ENCODE results near the gene NCAPH2. TPM values are rescaled to one million over a fixed set of nuclear protein-coding genes. Genes with fewer than 3 reads are reported as not detected.

NCAPH2 gene
- polyA plus RNA-seq, 3 donors, result 12.5 to 23.6 (median 18.1) TPM

DNA sequence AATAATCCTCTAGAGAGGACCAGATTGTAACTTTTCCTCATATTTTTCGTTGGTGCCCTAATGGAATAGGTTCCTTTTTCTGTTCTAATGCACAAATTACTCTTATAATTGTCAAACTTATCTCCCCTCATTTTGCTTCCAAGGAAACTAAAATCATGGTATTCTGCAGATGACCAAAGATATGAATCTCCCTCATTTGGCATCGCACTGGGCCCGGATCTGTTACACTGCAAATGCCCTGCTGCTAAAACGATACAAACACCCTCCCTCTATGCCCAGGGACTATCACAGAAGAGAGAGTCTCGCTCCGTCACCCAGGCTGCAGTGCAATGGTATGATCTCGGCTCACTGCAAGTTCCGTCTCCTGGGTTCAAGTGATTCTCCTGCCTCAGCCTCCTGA is 45.3 kb downstream of the NCAPH2 start:
- no peaks in the 10 kb centered on the region for H3K9me3 ChIP-seq (replicated peaks in 1 of 2; ENCODE audit: control insufficient read depth in 1 of 2, insufficient read depth in 1 of 2, low read length in 2 of 2)

GRCh38 chr22:50556703-50557102 is 48.7 kb downstream of the NCAPH2 start:
- H3K4me2 ChIP-seq (replicated peaks; ENCODE audit: extremely low read depth, low read length, poor library complexity, severe bottlenecking), result no peak overlapping the region
- no peaks in the 10 kb centered on the region for H3K27me3 ChIP-seq (ENCODE audit: control insufficient read depth in 2 of 2, insufficient read depth in 2 of 2, low read length in 2 of 2)
- Mint-ChIP-seq H3K4me3 (no peak overlapping the region), H3K9me3 (no peaks in the 10 kb centered on the region), H3K27ac (no peak overlapping the region), H3K27me3 (ENCODE audit: low read depth in 3 of 3) (peaks cover 2 to 8% (median 5%) of the 10 kb centered on the region in 3 donors), H3K36me3 (no peaks in the 10 kb centered on the region), H3K4me1 (peaks cover 5% of the 10 kb centered on the region)
- no peak overlapping the region for H3K27ac ChIP-seq (ENCODE audit: low read depth in 1 of 2, low read length in 2 of 2)
- H3K79me2 ChIP-seq (ENCODE audit: insufficient read depth, low read length), result no peaks in the 10 kb centered on the region
- H3K9me3 ChIP-seq (replicated peaks in 1 of 2; ENCODE audit: control insufficient read depth in 1 of 2, insufficient read depth in 1 of 2, low read length in 2 of 2), result no peaks in the 10 kb centered on the region
- intact Hi-C loops (cut with micrococcal nuclease), result no loop called here
- H2AFZ ChIP-seq (ENCODE audit: insufficient read depth, low read depth, low read length, poor library complexity, severe bottlenecking), result no peak overlapping the region
- H3K4me1 ChIP-seq (ENCODE audit: control insufficient read depth in 1 of 2, insufficient read depth in 2 of 2, low read length in 2 of 2), result no peaks in the 10 kb centered on the region
- no CpG with 5 or more reads among the region's 5 CpGs for whole genome bisulfite sequencing (ENCODE audit: insufficient coverage)
- no peak overlapping the region for H3K9ac ChIP-seq (ENCODE audit: insufficient read depth, low read length, poor library complexity, severe bottlenecking)
- no peak for DNase-seq
- H4K20me1 ChIP-seq (ENCODE audit: insufficient read depth, low read length), result no peaks in the 10 kb centered on the region
- TF ChIP-seq CTCF (IDR thresholded peaks at IDR 0.05), result no peak
- no peak overlapping the region for H3K4me3 ChIP-seq (replicated peaks in 1 of 3; ENCODE audit: low read depth in 2 of 3, low read length in 3 of 3)
- no peaks in the 10 kb centered on the region for H3K36me3 ChIP-seq (replicated peaks in 1 of 2; ENCODE audit: control insufficient read depth in 1 of 2, insufficient read depth in 2 of 2, low read length in 2 of 2)

More for the DNA sequence above, 45.3 kb downstream of the NCAPH2 start:
- H3K9me3 Mint-ChIP-seq, result peaks cover 0 to 3% (median 0%) of the 10 kb centered on the region in 7 donors
- Histone ChIP-seq H3K4me2 (replicated peaks; ENCODE audit: extremely low read depth, low read length, poor library complexity, severe bottlenecking) (no peak overlapping the region), H3K4me1 (ENCODE audit: control insufficient read depth in 1 of 2, insufficient read depth in 2 of 2, low read length in 2 of 2) (peaks cover 13 to 21% of the 10 kb centered on the region in 2 donors), H3K27me3 (ENCODE audit: control insufficient read depth in 2 of 2, insufficient read depth in 2 of 2, low read length in 2 of 2) (no peaks in the 10 kb centered on the region), H3K27ac (ENCODE audit: low read depth in 1 of 2, low read length in 2 of 2) (no peak overlapping the region), H3K4me3 (replicated peaks in 1 of 3; ENCODE audit: low read depth in 2 of 3, low read length in 3 of 3) (no peak overlapping the region), H2AFZ (ENCODE audit: insufficient read depth, low read depth, low read length, poor library complexity, severe bottlenecking) (no peak overlapping the region), H3K79me2 (ENCODE audit: insufficient read depth, low read length) (peaks cover 7% of the 10 kb centered on the region), H3K36me3 (replicated peaks in 1 of 2; ENCODE audit: control insufficient read depth in 1 of 2, insufficient read depth in 2 of 2, low read length in 2 of 2) (no peaks in the 10 kb centered on the region), H4K20me1 (ENCODE audit: insufficient read depth, low read length) (no peaks in the 10 kb centered on the region), H3K9ac (ENCODE audit: insufficient read depth, low read length, poor library complexity, severe bottlenecking) (no peak overlapping the region)
- intact Hi-C loops (cut with micrococcal nuclease), result no loop called here
- peaks cover 10% of the 10 kb centered on the region for H3K4me1 Mint-ChIP-seq
- no peak for DNase-seq
- WGBS (ENCODE audit: insufficient coverage), result 95% methylated on average over 7 of the region's 8 CpGs
- H3K4me3 Mint-ChIP-seq, result no peak overlapping the region
- no peak for TF ChIP-seq CTCF (IDR thresholded peaks at IDR 0.05)
- H3K36me3 Mint-ChIP-seq, result peaks cover 1 to 3% of the 10 kb centered on the region in 2 donors
- H3K27ac Mint-ChIP-seq, result no peak overlapping the region
- peaks cover 2 to 9% (median 7%) of the 10 kb centered on the region in 3 donors for H3K27me3 Mint-ChIP-seq (ENCODE audit: low read depth in 3 of 3)
